ENCODE data around the gene TEX12.

DNA sequence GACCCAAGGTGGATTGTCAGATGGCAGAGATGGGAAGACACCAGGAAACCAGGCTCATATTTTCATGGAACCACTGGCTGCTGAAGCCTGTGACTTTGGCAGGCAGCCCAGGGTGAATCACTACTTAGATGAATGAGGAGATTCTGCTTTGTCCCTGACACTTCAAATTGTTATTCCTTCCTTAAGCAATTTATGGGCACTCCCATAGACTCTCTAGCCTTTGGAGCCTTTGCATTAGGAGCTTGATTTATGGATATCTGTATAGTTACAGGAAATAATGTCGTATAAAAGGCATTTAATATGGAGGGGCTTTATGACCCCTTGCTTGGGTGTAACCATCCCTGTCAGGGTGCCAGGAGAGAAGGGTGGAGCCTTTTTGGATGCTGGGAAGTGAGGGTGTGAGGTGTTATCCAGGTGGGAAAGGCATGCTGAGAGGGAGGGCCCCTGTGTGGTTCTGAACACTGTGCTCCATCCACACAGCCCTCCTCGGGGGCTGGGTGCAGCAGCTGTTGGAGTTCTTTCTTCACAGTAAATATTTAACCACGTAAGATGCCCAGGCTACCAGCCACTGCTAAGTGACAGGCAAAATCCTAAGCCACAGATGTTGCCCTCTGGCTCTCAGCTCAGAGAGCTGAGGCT is 38.6 kb upstream of the TEX12 start:
- TF ChIP-seq, protein P1, sequence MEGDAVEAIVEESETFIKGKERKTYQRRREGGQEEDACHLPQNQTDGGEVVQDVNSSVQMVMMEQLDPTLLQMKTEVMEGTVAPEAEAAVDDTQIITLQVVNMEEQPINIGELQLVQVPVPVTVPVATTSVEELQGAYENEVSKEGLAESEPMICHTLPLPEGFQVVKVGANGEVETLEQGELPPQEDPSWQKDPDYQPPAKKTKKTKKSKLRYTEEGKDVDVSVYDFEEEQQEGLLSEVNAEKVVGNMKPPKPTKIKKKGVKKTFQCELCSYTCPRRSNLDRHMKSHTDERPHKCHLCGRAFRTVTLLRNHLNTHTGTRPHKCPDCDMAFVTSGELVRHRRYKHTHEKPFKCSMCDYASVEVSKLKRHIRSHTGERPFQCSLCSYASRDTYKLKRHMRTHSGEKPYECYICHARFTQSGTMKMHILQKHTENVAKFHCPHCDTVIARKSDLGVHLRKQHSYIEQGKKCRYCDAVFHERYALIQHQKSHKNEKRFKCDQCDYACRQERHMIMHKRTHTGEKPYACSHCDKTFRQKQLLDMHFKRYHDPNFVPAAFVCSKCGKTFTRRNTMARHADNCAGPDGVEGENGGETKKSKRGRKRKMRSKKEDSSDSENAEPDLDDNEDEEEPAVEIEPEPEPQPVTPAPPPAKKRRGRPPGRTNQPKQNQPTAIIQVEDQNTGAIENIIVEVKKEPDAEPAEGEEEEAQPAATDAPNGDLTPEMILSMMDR (IDR thresholded peaks at IDR 0.05; ENCODE audit: poor library complexity, severe bottlenecking) = no peak
- TF ChIP-seq POLR2AphosphoS5 (IDR thresholded peaks at IDR 0.05) = no peak
- no peak for TF ChIP-seq EP300 (conservative IDR thresholded peaks at IDR 0.05; ENCODE audit: poor library complexity, severe bottlenecking)
- no peak for TF ChIP-seq EZH2 (IDR thresholded peaks at IDR 0.05; ENCODE audit: borderline replicate concordance, insufficient read depth, low read length, poor library complexity, severe bottlenecking)
- no peak for TF ChIP-seq RAD21 (conservative IDR thresholded peaks at IDR 0.05)
